SU-DHL-6 (cell line): ENCODE data around the gene GRIK4.

Source experiments
- H2AFZ ChIP-seq: fragments of 200-600 bp; sonication (generic); 2 replicates; pipeline ENCODE4 v1.6.1; 2014; ENCODE audit warnings: low read depth, mild to moderate bottlenecking, moderate library complexity, mixed read lengths, antibody characterized with exemption, low read length; ENCODE audit not compliant: severe bottlenecking
- H3F3A ChIP-seq: fragments of 200-600 bp; shearing (Covaris generic); 2 replicates; pipeline ENCODE4 v1.6.0; 2016; ENCODE audit warnings: antibody characterized with exemption, mild to moderate bottlenecking; ENCODE audit not compliant: insufficient read depth
- H3K27ac ChIP-seq: fragments of 200-600 bp; sonication (generic); 2 replicates; pipeline ENCODE4 v1.5.1; 2016; ENCODE audit warnings: low read depth, mild to moderate bottlenecking, low read length, moderate library complexity, mixed read lengths
- H3K27me3 ChIP-seq: fragments of 200-600 bp; sonication (generic), shearing (Covaris generic); 2 replicates; pipeline ENCODE4 v1.6.0; 2014; ENCODE audit warnings: mild to moderate bottlenecking, low read length
- H3K36me3 ChIP-seq: fragments of 200-600 bp; sonication (generic); 2 replicates; pipeline ENCODE4 v1.6.1; 2014; ENCODE audit warnings: mild to moderate bottlenecking, low read length, mixed read lengths
- H3K4me2 ChIP-seq: fragments of 300-600, 200-600 bp; shearing (Covaris generic), sonication (generic); 2 replicates; pipeline ENCODE4 v1.6.0; 2014; ENCODE audit warnings: low read length, low read depth, mild to moderate bottlenecking; ENCODE audit not compliant: poor library complexity, severe bottlenecking
- H3K4me3 ChIP-seq: fragments of 200-600 bp; sonication (generic); 2 replicates; pipeline ENCODE4 v1.5.1; 2014; ENCODE audit warnings: antibody characterized with exemption, low read length, mild to moderate bottlenecking, mixed read lengths; ENCODE audit not compliant: insufficient read depth, poor library complexity, severe bottlenecking
- H3K79me2 ChIP-seq: fragments of 200-600 bp; sonication (generic); 2 replicates; pipeline ENCODE4 v1.6.1; 2014; ENCODE audit warnings: mild to moderate bottlenecking, low read length, moderate library complexity; ENCODE audit not compliant: insufficient read depth
- H3K9ac ChIP-seq: fragments of 200-600 bp; sonication (generic); 2 replicates; pipeline ENCODE4 v1.7.0; 2014; ENCODE audit warnings: mild to moderate bottlenecking, low read length
- H3K9me2 ChIP-seq: fragments of 200-600 bp; sonication (generic); replicated peaks from 2 replicates; pipeline ENCODE4 v1.6.1; 2014; ENCODE audit warnings: low read length; ENCODE audit not compliant: insufficient read depth
- H3K9me3 ChIP-seq: fragments of 200-600 bp; sonication (generic); 2 replicates; pipeline ENCODE4 v1.6.1; 2014; ENCODE audit warnings: low read length, mixed read lengths; ENCODE audit not compliant: insufficient read depth
- H4K20me1 ChIP-seq: fragments of 200-600 bp; sonication (generic); 2 replicates; pipeline ENCODE4 v1.6.1; 2014; ENCODE audit warnings: low read depth, mild to moderate bottlenecking, antibody characterized with exemption, low read length, moderate library complexity, mixed read lengths
- EZH2phosphoT487 ChIP-seq: fragments of 200-600 bp; sonication (generic), shearing (Covaris generic); conservative IDR thresholded peaks from 2 replicates; pipeline ENCODE4 v1.6.1; 2018; ENCODE audit warnings: mild to moderate bottlenecking, antibody characterized with exemption, low read length, moderate library complexity, mixed read lengths
- TF ChIP-seq, protein P1 (sequence below): fragments of 200-600 bp; sonication (generic); IDR thresholded peaks from one replicate; pipeline ENCODE4 v1.5.1; 2017; ENCODE audit warnings: antibody characterized with exemption, mild to moderate bottlenecking, low read length, moderate library complexity; ENCODE audit not compliant: insufficient read depth, poor library complexity, severe bottlenecking

The GRIK4 gene

DNA sequence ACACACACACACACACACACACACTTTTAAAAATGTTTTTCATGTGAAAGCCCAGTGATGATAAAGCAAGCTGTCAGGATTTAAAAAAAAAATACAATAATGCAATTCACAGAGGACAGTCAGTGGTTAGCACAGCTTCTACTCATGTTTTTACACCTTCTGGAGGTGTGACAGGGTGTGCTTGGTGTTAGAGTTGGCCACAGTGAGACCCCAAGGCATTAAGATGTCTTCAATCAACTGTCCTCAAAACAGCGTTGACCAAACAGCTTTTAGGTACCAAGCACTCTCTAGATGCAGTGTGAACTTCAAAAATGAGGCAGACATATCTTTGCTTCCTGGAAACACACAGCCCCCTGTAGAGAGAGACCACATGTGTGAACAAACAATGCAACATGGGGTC lies 346.0 kb downstream of the GRIK4 start:
- H3K36me3 ChIP-seq, result no peaks in the 10 kb centered on the region
- TF ChIP-seq, protein P1, sequence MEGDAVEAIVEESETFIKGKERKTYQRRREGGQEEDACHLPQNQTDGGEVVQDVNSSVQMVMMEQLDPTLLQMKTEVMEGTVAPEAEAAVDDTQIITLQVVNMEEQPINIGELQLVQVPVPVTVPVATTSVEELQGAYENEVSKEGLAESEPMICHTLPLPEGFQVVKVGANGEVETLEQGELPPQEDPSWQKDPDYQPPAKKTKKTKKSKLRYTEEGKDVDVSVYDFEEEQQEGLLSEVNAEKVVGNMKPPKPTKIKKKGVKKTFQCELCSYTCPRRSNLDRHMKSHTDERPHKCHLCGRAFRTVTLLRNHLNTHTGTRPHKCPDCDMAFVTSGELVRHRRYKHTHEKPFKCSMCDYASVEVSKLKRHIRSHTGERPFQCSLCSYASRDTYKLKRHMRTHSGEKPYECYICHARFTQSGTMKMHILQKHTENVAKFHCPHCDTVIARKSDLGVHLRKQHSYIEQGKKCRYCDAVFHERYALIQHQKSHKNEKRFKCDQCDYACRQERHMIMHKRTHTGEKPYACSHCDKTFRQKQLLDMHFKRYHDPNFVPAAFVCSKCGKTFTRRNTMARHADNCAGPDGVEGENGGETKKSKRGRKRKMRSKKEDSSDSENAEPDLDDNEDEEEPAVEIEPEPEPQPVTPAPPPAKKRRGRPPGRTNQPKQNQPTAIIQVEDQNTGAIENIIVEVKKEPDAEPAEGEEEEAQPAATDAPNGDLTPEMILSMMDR, result no peak
- no peak for TF ChIP-seq EZH2phosphoT487
- H3K9me2 ChIP-seq, result no peaks in the 10 kb centered on the region
- H3K9ac ChIP-seq, result no peak overlapping the region
- no peak overlapping the region for H2AFZ ChIP-seq
- no peak overlapping the region for H3K27ac ChIP-seq
- H3K79me2 ChIP-seq, result no peaks in the 10 kb centered on the region
- no peak overlapping the region for H3K4me3 ChIP-seq
- H4K20me1 ChIP-seq, result no peaks in the 10 kb centered on the region
- H3K9me3 ChIP-seq, result no peaks in the 10 kb centered on the region
- H3K4me2 ChIP-seq, result no peak overlapping the region
- H3K27me3 ChIP-seq, result no peaks in the 10 kb centered on the region
- no peaks in the 10 kb centered on the region for H3F3A ChIP-seq

- H3K27ac ChIP-seq, result no peak overlapping the region
- no peaks in the 10 kb centered on the region for H3K79me2 ChIP-seq
- no peaks in the 10 kb centered on the region for H3F3A ChIP-seq
- no peak overlapping the region for H3K4me3 ChIP-seq
- H2AFZ ChIP-seq, result no peak overlapping the region
- H3K9me3 ChIP-seq, result no peaks in the 10 kb centered on the region
- H3K27me3 ChIP-seq, result no peaks in the 10 kb centered on the region
- no peaks in the 10 kb centered on the region for H3K9me2 ChIP-seq
- H3K4me2 ChIP-seq, result no peak overlapping the region
- no peaks in the 10 kb centered on the region for H4K20me1 ChIP-seq
- TF ChIP-seq, protein P1, result no peak
- no peak for TF ChIP-seq EZH2phosphoT487
- no peak overlapping the region for H3K9ac ChIP-seq
- H3K36me3 ChIP-seq, result no peaks in the 10 kb centered on the region
Measured at GRCh38 chr11:120858740-120859139, 347.2 kb downstream of the GRIK4 start.

DNA sequence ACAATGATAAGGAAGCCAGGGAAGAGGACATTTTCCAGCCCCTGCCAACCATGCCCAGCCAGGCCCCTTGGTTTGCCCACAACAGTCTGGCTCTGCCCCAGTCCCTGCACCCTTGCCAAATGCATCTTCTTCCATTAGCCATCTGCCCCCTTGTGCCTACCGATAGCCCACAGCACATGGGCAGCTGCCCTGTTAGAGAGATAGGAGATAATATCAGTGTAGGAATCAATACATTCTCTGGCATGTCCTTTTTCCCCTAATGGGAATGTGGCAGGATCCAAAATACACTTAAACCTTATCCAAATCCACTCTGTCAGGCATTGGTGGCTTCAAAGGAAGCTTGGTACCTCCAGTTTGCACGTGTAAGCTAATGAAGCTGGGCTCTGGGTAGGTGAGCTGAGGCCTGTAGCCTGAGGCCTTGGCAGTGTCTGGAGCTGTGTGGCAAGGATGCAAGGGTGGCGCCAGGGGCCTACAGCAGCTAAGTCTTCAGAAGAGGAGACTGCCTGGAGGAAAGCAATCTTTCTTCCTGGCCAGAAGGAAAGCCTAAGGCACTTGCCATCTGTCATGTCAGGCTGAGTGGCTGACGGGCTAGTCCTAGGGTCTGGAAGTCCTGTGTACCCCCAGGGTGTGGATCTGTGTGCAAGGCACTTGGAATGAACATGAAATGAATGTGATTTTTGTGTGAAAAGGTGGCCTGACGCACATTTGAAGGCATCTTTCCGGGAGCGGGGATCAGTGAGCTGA lies 348.2 kb downstream of the GRIK4 start:
- H3K9me2 ChIP-seq, result no peaks in the 10 kb centered on the region
- H3F3A ChIP-seq, result no peaks in the 10 kb centered on the region
- no peak overlapping the region for H2AFZ ChIP-seq
- no peaks in the 10 kb centered on the region for H3K27me3 ChIP-seq
- H3K4me2 ChIP-seq, result no peak overlapping the region
- H3K36me3 ChIP-seq, result no peaks in the 10 kb centered on the region
- no peak overlapping the region for H3K9ac ChIP-seq
- no peak overlapping the region for H3K27ac ChIP-seq
- H3K79me2 ChIP-seq, result no peaks in the 10 kb centered on the region
- TF ChIP-seq, protein P1, result no peak
- no peak for TF ChIP-seq EZH2phosphoT487
- H3K9me3 ChIP-seq, result no peaks in the 10 kb centered on the region
- H4K20me1 ChIP-seq, result no peaks in the 10 kb centered on the region
- H3K4me3 ChIP-seq, result no peak overlapping the region
